SK-N-SH (cell line): Measurements from ENCODE around the gene TFB2M. TPM values are rescaled to one million over a fixed set of nuclear protein-coding genes. Genes with fewer than 3 reads are reported as not detected.

Source experiments
- CTCF ChIA-PET: fragments of 300-600, 350-600 bp; formaldehyde crosslinking; extraction: SDS; loops from one replicate; lab custom pipeline; 2021; lab: Yijun Ruan, JAX
- POLR2A ChIA-PET: fragments of 350-600 bp; sonication (Branson Sonifier 250); formaldehyde crosslinking; extraction: SDS; loops from one replicate; lab custom pipeline; 2020; ENCODE audit warnings: antibody characterized with exemption, inconsistent platforms; lab: Yijun Ruan, JAX
- DNase-seq: peaks from one replicate; pipeline ENCODE4 v3.0.0; 2012
- H2AFZ ChIP-seq: fragments of 200-600 bp; sonication (generic); 2 replicates; pipeline ENCODE4 v1.8.1; 2016; ENCODE audit warnings: antibody characterized with exemption, mild to moderate bottlenecking, low read depth
- H3F3A ChIP-seq: fragments of 200-600 bp; sonication (generic); replicated peaks from 2 replicates; pipeline ENCODE3; 2016; ENCODE audit warnings: antibody characterized with exemption, mild to moderate bottlenecking; ENCODE audit not compliant: insufficient read depth
- H3K27ac ChIP-seq, 2 experiments: fragments of 200-500 bp in 1 of 2; fragments of 200-600 bp in 1 of 2; sonication (Bioruptor generic) in 1 of 2; sonication (generic), shearing (Covaris generic) in 1 of 2; 2 replicates each; pipeline versions ENCODE4 v1.5.1 to v1.6.1; 2014 to 2016; ENCODE audit warnings: low read depth in 2 of 2, inconsistent platforms in 1 of 2, low read length in 1 of 2, mild to moderate bottlenecking in 1 of 2, mixed read lengths in 1 of 2
- H3K27me3 ChIP-seq: fragments of 200-600 bp; sonication (generic), shearing (Covaris generic); 2 replicates; pipeline ENCODE4 v1.6.1; 2016; ENCODE audit warnings: mixed run types; ENCODE audit not compliant: insufficient read depth
- H3K36me3 ChIP-seq, 2 experiments: fragments of 200-500 bp in 1 of 2; fragments of 200-600 bp in 1 of 2; sonication (Bioruptor generic) in 1 of 2; sonication (generic) in 1 of 2; replicated peaks in 1 of 2; 2 replicates each; pipeline versions ENCODE3 to v1.5.1; 2014 to 2016; ENCODE audit warnings: low read length in 1 of 2, mild to moderate bottlenecking in 1 of 2; ENCODE audit not compliant: insufficient read depth in 2 of 2, control insufficient read depth in 1 of 2
- H3K4me1 ChIP-seq, 2 experiments: fragments of 200-500 bp in 1 of 2; fragments of 200-600 bp in 1 of 2; sonication (Bioruptor generic) in 1 of 2; sonication (generic), shearing (Covaris generic) in 1 of 2; 2 replicates each; pipeline versions ENCODE4 v1.5.1 to v1.6.1; 2014 to 2016; ENCODE audit warnings: low read depth in 1 of 2, low read length in 1 of 2, mixed run types in 1 of 2; ENCODE audit not compliant: insufficient read depth in 2 of 2, control insufficient read depth in 1 of 2
- H3K4me2 ChIP-seq: fragments of 200-600 bp; sonication (generic), shearing (Covaris generic); 2 replicates; pipeline ENCODE4 v1.6.1; 2017; ENCODE audit warnings: mixed run types
- H3K4me3 ChIP-seq, 2 experiments: fragments of 200-500 bp in 1 of 2; fragments of 200-600 bp in 1 of 2; sonication (Bioruptor generic) in 1 of 2; sonication (generic), shearing (Covaris generic) in 1 of 2; 2 replicates each; pipeline versions ENCODE4 v1.5.1 to v1.8.1; 2014 to 2016; ENCODE audit warnings: low read depth in 2 of 2, inconsistent platforms in 1 of 2, low read length in 1 of 2, mild to moderate bottlenecking in 1 of 2, mixed read lengths in 1 of 2, moderate library complexity in 1 of 2
- H3K79me2 ChIP-seq: fragments of 200-600 bp; sonication (generic); 2 replicates; pipeline ENCODE4 v1.8.1; 2017; ENCODE audit warnings: mild to moderate bottlenecking; ENCODE audit not compliant: insufficient read depth
- H3K9ac ChIP-seq: fragments of 200-600 bp; sonication (generic); 2 replicates; pipeline ENCODE4 v1.6.1; 2017; ENCODE audit warnings: mixed run types
- H3K9me2 ChIP-seq: fragments of 200-600 bp; sonication (generic); 2 replicates; pipeline ENCODE4 v1.6.1; 2017; ENCODE audit warnings: mixed run types
- H3K9me3 ChIP-seq: fragments of 200-600 bp; sonication (generic); 2 replicates; pipeline ENCODE4 v1.6.1; 2017; ENCODE audit warnings: mixed run types, mild to moderate bottlenecking, moderate library complexity
- H4K20me1 ChIP-seq: fragments of 200-600 bp; sonication (generic); 2 replicates; pipeline ENCODE4 v1.6.1; 2017; ENCODE audit warnings: mild to moderate bottlenecking, mixed run types; ENCODE audit not compliant: insufficient read depth
- CHD2 ChIP-seq: fragments of 150-350 bp; IDR thresholded peaks from 2 replicates; pipeline ENCODE4 v1.6.1; 2018; ENCODE audit warnings: low read length; ENCODE audit not compliant: partially characterized antibody
- CTCF ChIP-seq: fragments of 200-600 bp; sonication (generic); IDR thresholded peaks from 2 replicates; pipeline ENCODE4 v1.6.1; 2017; ENCODE audit warnings: antibody characterized with exemption, mild to moderate bottlenecking, moderate library complexity
- ELF1 ChIP-seq: IDR thresholded peaks from 2 replicates; pipeline ENCODE4 v1.4.0; 2012
- GABPA ChIP-seq: IDR thresholded peaks from 2 replicates; pipeline ENCODE4 v1.4.0; 2012; ENCODE audit warnings: low read depth, mild to moderate bottlenecking
- MAX ChIP-seq: IDR thresholded peaks from 2 replicates; pipeline ENCODE4 v1.4.0; 2012; ENCODE audit warnings: low read depth
- MXI1 ChIP-seq: IDR thresholded peaks from 2 replicates; pipeline ENCODE4 v1.6.1; 2012; ENCODE audit warnings: mild to moderate bottlenecking, low read depth, low read length, improper control_type of control experiment
- RAD21 ChIP-seq: IDR thresholded peaks from 2 replicates; pipeline ENCODE4 v1.6.1; 2012; ENCODE audit warnings: mild to moderate bottlenecking, low read length
- RCOR1 ChIP-seq: fragments of 150-350 bp; IDR thresholded peaks from 2 replicates; pipeline ENCODE4 v1.6.1; 2017; ENCODE audit warnings: antibody characterized with exemption, low read length
- SIN3A ChIP-seq: IDR thresholded peaks from 2 replicates; pipeline ENCODE4 v1.6.1; 2012; ENCODE audit warnings: low read depth, mild to moderate bottlenecking, low read length, moderate library complexity, borderline replicate concordance
- TCF12 ChIP-seq: IDR thresholded peaks from 2 replicates; pipeline ENCODE4 v1.4.0; 2012
- WGBS: methylation state at CpG from one replicate; pipeline ENCODE4 v1.1.6; 2017; ENCODE audit warnings: low lambda C conversion rate; 5-methylcytosine and 5-hydroxymethylcytosine counted together
- polyA plus RNA-seq, 3 experiments: library from polyadenylated mRNA; depleted of rRNA; stranded (reverse); fragments of >200 nt; gene quantifications; 2 replicates each; pipeline ENCODE4 v1.2.3, GENCODE V29; 2012

TFB2M gene
- polyA plus RNA-seq, 1 of the 3 experiments (the other 2 are of a cell fraction), result 17.3 TPM

GRCh38 chr1:246558041-246558440 lies 8.0 kb downstream of the TFB2M start:
- no peak overlapping the region for H3K4me2 ChIP-seq
- H3K79me2 ChIP-seq, result peaks cover 85% of the 10 kb centered on the region
- no peak for TF ChIP-seq MXI1
- TF ChIP-seq CHD2, result no peak
- no peak overlapping the region for H3K27ac ChIP-seq
- H3K9me2 ChIP-seq, result no peaks in the 10 kb centered on the region
- no peaks in the 10 kb centered on the region; the same call in 1 of the 2 replicates for H4K20me1 ChIP-seq
- ChIA-PET CTCF (no interaction called here), POLR2A (interaction anchor here (0.8 kb wide), 1 partner anchor 14 kb away, joined by 4 read pairs; no protein-coding TSS in a partner anchor)
- no peaks in the 10 kb centered on the region for H3K9me3 ChIP-seq
- 96% methylated on average over 2 of the region's 2 CpGs for WGBS
- DNase-seq, result no peak
- H3K4me3 ChIP-seq, result no peak overlapping the region
- peaks cover 3% of the 10 kb centered on the region for H3F3A ChIP-seq
- no peaks in the 10 kb centered on the region for H3K27me3 ChIP-seq
- H3K36me3 ChIP-seq, result peaks cover 44 to 72% of the 10 kb centered on the region in 2 experiments
- no peak overlapping the region for H2AFZ ChIP-seq
- H3K4me1 ChIP-seq, result no peaks in the 10 kb centered on the region
- no peak overlapping the region for H3K9ac ChIP-seq

- Histone ChIP-seq H3K4me2 (no peak overlapping the region), H3K9me2 (no peaks in the 10 kb centered on the region), H3K79me2 (peaks cover 85% of the 10 kb centered on the region), H3K9ac (no peak overlapping the region), H3K4me3 (no peak overlapping the region), H3K4me1 (no peaks in the 10 kb centered on the region), H2AFZ (no peak overlapping the region), H3K27me3 (no peaks in the 10 kb centered on the region), H3K9me3 (no peaks in the 10 kb centered on the region), H4K20me1 (no peaks in the 10 kb centered on the region; the same call in 1 of the 2 replicates), H3K27ac (no peak overlapping the region), H3K36me3 (peaks cover 50 to 66% of the 10 kb centered on the region in 2 experiments), H3F3A (peaks cover 3% of the 10 kb centered on the region)
- no peak for DNase-seq
- TF ChIP-seq RAD21 (no peak), SIN3A (no peak)
- WGBS, result 97% methylated on average over 16 of the region's 16 CpGs
- ChIA-PET CTCF (no interaction called here), POLR2A (no interaction called here)
Measured at GRCh38 chr1:246554201-246554600, 11.9 kb downstream of the TFB2M start.

- peaks cover 59 to 65% of the 10 kb centered on the region in 2 experiments for H3K36me3 ChIP-seq
- no peak for TF ChIP-seq TCF12
- no peak for TF ChIP-seq GABPA
- 98% methylated on average over 6 of the region's 6 CpGs for WGBS
- H2AFZ ChIP-seq, result no peak overlapping the region
- ChIA-PET POLR2A (no interaction called here), CTCF (no interaction called here)
- H3K27me3 ChIP-seq, result no peaks in the 10 kb centered on the region
- no peak overlapping the region for H3K27ac ChIP-seq
- no peaks in the 10 kb centered on the region for H3K9me3 ChIP-seq
- no peaks in the 10 kb centered on the region for H3K4me1 ChIP-seq
- H3K9ac ChIP-seq, result no peak overlapping the region
- H3F3A ChIP-seq, result no peaks in the 10 kb centered on the region
- no peak for DNase-seq
- no peaks in the 10 kb centered on the region; the same call in 1 of the 2 replicates for H4K20me1 ChIP-seq
- H3K79me2 ChIP-seq, result peaks cover 70% of the 10 kb centered on the region
- no peaks in the 10 kb centered on the region for H3K9me2 ChIP-seq
- H3K4me2 ChIP-seq, result no peak overlapping the region
- no peak overlapping the region for H3K4me3 ChIP-seq
Measured at GRCh38 chr1:246552110-246552509, 14.0 kb downstream of the TFB2M start.

GRCh38 chr1:246550402-246550801 lies 15.7 kb downstream of the TFB2M start:
- POLR2A ChIA-PET, result no interaction called here
- WGBS, result 71% methylated on average over 11 of the region's 11 CpGs
- H2AFZ ChIP-seq, result no peak overlapping the region
- H3F3A ChIP-seq, result no peaks in the 10 kb centered on the region
- H3K27me3 ChIP-seq, result no peaks in the 10 kb centered on the region
- no peak for DNase-seq
- H4K20me1 ChIP-seq, result no peaks in the 10 kb centered on the region; the same call in 1 of the 2 replicates
- no peak overlapping the region for H3K4me2 ChIP-seq
- no peak overlapping the region for H3K9ac ChIP-seq
- no peaks in the 10 kb centered on the region for H3K4me1 ChIP-seq
- H3K79me2 ChIP-seq, result peaks cover 61% of the 10 kb centered on the region
- no peaks in the 10 kb centered on the region for H3K9me3 ChIP-seq
- no peaks in the 10 kb centered on the region for H3K9me2 ChIP-seq
- CTCF ChIA-PET, result no interaction called here
- TF ChIP-seq GABPA (no peak), ELF1 (no peak), MAX (no peak), CTCF (no peak), RCOR1 (no peak)
- no peak overlapping the region for H3K4me3 ChIP-seq
- peaks cover 54 to 60% of the 10 kb centered on the region in 2 experiments for H3K36me3 ChIP-seq
- H3K27ac ChIP-seq, result no peak overlapping the region
